ENCODE data around the gene ID3.

The ID3 gene

DNA sequence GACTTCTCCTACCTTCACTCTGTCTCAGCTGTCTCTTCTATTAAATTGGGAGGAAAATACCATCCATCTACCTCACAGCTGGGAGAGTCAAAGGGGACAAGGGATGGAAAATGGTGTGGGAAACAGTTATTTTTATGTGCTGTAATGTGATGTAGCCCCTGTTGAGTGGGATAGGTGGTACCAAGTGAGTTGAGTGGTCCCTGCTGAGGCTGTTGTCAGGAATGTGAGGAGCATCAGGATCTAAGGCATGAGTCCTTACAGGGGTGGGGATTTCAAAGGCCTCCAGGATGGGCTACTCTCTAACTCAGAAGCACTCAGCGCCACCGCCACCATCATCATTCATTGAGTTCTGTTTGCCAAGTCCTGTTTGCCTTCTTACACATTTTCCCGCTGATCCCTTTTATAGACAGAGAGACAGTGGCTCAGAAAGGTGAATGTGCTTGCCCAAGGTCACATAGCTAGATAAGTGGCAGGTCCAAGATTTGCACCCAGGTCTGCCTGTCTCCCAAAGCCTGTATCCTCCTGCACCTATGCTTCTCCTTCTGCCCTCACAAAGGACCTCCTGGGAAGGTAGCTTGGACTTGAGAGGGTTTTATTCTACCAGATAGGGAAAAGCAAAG lies 4.6 kb upstream of the ID3 start:
- no peak for FAIRE-seq
- DNase-seq (ENCODE audit: insufficient read length, low spot score), result no peak
- TF ChIP-seq, protein P1, sequence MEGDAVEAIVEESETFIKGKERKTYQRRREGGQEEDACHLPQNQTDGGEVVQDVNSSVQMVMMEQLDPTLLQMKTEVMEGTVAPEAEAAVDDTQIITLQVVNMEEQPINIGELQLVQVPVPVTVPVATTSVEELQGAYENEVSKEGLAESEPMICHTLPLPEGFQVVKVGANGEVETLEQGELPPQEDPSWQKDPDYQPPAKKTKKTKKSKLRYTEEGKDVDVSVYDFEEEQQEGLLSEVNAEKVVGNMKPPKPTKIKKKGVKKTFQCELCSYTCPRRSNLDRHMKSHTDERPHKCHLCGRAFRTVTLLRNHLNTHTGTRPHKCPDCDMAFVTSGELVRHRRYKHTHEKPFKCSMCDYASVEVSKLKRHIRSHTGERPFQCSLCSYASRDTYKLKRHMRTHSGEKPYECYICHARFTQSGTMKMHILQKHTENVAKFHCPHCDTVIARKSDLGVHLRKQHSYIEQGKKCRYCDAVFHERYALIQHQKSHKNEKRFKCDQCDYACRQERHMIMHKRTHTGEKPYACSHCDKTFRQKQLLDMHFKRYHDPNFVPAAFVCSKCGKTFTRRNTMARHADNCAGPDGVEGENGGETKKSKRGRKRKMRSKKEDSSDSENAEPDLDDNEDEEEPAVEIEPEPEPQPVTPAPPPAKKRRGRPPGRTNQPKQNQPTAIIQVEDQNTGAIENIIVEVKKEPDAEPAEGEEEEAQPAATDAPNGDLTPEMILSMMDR (IDR thresholded peaks at IDR 0.05; ENCODE audit: insufficient read depth, missing control alignments), result no peak

DNA sequence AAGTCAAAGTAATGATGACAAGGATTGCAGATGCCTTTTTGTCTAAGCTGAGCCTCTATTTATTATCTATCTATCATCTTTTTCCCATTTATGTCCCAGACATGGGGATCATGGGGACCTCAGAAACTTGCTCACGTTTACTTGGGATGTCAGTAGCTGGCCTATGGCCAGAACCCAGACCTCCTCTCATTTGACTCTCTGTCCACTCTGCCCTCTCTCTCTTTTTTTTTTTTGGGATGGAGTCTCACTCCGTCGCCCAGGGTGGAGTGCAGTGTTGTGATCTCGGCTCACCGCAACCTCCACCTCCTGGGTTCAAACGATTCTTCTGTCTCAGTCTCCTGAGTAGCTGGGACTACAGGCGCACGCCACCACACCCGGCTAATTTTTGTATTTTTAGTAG lies 3.7 kb upstream of the ID3 start:
- TF ChIP-seq, protein P1 (IDR thresholded peaks at IDR 0.05; ENCODE audit: insufficient read depth, missing control alignments), result no peak
- DNase-seq (ENCODE audit: insufficient read length, low spot score) (no peak), FAIRE-seq (no peak)

DNA sequence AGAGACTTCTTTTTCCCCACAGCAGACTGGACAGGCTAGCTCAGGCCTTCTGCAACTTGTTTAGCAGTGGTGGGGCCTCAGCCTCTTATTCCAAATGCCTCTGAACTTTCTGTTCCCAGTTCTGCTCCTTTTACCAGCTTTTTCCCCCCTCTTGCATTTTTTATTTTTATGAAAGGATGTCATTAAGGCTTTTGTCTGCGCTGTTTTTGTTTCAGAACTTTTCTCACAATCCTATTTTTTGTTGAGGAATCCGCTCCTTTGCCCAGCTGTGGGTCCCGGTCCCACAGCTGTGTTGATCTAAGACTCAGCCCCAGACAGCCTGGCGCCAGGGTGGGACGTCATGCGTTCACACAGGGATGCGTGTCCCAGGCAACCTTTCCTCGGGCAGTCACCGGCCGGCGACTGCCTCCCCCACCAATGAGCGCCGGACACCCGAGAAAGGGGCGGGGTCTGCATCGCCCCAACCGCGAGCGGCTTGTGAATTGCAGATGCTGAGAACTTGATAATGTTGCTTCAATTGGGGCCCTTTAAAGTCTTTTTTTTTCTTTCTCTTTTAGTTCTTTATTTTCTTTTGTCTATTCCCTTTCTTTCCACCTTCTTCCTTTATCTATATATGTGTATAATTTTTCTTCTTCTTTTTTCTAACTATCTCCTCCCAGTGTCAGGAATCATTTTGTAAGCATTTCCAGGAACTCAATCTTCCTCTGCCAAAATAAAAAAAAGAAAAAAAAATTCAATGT lies 3.0 kb upstream of the ID3 start:
- DNase-seq (ENCODE audit: insufficient read length, low spot score), result no peak
- TF ChIP-seq, protein P1 (IDR thresholded peaks at IDR 0.05; ENCODE audit: insufficient read depth, missing control alignments), result no peak
- FAIRE-seq, result no peak

DNA sequence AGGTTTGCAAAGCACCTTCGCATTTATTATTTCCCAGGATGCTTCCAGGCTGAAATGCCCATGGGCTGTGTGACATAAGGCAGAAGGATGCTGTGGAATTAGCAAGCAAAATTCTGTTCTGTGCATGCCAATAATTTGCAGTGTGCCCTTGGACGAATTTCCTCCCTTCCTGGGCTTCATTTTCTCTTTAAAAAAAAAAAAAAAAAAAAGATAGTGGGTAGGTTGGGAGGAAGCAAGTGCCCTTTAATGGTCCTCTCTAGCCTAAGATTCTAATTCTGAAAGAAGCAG lies 2.5 kb upstream of the ID3 start:
- TF ChIP-seq, protein P1 (IDR thresholded peaks at IDR 0.05; ENCODE audit: insufficient read depth, missing control alignments), result no peak
- DNase-seq (ENCODE audit: insufficient read length, low spot score) (no peak), FAIRE-seq (no peak)

DNA sequence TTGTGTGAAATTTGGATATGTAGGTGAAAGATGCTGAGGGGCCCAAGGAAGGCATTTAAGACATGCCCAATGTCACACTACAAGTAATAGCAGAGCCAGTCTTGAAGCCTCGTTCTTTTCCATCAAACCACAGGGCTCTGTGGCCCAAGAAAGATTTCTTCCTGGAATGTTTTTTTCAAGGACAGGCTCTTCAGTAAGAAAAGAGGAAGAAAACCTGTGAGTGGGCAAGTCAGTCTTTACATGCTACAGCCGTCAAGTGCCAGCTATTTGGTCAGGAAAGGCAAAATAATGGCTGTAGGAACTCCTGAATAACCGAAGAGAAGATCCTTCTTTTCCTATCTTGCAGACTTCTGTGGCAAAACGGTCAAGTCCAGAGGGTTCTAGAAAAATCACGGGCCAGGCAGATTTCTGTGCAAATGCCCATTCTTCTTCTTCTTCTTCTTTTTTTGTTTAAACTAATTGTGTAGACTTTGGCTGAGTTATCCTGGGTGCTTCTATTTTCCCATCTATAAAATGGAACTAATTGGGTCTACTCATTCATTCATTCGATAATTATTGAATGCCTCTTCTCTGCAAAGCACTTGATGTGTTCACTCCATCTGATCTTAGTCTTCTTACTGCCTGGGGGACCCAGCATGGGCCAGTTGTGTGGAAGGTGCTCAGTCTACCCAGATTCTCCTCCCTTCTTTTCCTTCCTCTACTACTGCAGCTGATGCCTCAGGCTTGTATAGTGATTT lies 1.9 kb upstream of the ID3 start:
- no peak for FAIRE-seq
- DNase-seq (ENCODE audit: insufficient read length, low spot score), result no peak
- TF ChIP-seq, protein P1 (IDR thresholded peaks at IDR 0.05; ENCODE audit: insufficient read depth, missing control alignments), result no peak

DNA sequence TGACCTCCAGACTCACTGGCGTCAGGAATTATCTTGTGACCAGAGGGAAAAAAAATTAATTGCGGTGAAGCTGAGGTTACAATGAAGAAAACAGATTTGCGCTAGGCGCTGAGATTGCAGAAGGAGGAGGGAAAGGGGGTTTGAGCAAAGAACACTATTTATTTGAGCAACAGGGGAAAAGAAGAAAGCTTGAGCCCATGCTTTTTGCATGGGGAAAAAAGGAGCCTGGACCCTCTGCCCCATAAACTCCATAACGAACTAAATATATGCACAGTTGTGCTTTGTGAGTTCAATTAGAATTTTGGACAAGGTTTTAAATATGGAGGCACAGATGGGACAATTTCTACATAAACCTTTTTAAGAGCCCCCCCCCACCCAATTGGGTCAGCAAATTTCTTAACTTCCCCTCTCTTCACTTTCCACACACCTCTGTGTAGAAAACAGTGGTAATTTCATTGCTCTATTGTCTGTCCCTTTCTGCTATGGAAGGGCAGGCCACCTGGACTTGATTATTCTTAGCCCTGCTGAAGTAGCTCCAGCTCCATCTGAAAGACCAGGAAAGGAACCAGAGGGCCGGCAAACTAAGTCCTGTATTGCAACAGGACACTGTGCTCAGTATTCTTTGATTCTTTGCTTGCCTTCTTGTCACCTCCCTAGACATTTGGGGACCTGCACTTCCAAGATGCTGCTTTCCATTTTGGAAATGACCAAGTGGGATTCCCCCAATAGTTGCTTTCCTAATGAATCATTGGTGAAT lies 862 bp upstream of the ID3 start:
- DNase-seq (ENCODE audit: insufficient read length, low spot score), result no peak
- no peak for FAIRE-seq
- TF ChIP-seq, protein P1 (IDR thresholded peaks at IDR 0.05; ENCODE audit: insufficient read depth, missing control alignments), result no peak

Data from D721Med (cell line).